ENCODE results near the gene CMTR1. TPM values are rescaled to one million over a fixed set of nuclear protein-coding genes. Genes with fewer than 3 reads are reported as not detected.
A peak's percentile ranks its signal among the peaks of the same experiment; 100 is the strongest.
"Not testable (repeated sequence)": the region's sequence is repeated elsewhere in the genome, so short reads cannot be mapped to it uniquely, and the experiment has no call there.

Gene CMTR1
- total and polyA plus RNA-seq, 2 of the 13 experiments (the other 11 are each of a cell fraction or from before 2014, with no cell fraction given): 19.7 to 55.2 TPM

DNA sequence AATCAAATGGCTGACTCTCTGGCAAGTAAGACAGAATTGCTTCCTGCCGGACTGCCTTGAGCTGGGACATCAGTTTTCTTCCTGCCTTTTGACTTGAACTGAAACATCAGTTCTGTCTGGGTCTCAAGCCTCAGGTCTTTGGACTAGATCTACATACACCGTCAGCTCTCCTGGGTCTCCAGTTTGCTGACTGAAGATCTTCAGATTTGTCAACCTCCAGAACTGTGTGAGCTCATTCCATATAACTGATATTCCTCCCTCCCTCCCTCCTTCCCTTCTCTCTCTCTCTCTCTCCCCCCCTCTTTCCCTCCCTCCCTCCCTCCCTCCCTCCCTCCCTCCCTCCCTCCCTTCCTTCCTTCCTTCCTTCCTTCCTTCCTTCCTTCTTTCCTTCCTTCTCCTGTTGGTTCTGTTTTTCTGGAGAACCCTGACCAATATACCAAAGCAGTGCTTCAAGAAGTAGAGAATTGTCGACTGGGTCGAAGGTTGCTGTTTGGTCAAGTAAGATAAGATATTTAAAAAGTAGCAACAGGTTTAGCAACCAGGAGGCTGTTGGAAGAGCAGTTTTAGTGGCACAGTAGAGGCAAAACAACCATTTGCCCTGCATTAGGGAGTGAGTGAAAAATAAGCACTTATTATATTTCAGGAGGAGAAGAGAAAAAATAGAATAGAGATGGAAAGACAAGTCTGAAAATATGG, 33.1 kb upstream of the CMTR1 start (continued):
- TF ChIP-seq, protein P1, sequence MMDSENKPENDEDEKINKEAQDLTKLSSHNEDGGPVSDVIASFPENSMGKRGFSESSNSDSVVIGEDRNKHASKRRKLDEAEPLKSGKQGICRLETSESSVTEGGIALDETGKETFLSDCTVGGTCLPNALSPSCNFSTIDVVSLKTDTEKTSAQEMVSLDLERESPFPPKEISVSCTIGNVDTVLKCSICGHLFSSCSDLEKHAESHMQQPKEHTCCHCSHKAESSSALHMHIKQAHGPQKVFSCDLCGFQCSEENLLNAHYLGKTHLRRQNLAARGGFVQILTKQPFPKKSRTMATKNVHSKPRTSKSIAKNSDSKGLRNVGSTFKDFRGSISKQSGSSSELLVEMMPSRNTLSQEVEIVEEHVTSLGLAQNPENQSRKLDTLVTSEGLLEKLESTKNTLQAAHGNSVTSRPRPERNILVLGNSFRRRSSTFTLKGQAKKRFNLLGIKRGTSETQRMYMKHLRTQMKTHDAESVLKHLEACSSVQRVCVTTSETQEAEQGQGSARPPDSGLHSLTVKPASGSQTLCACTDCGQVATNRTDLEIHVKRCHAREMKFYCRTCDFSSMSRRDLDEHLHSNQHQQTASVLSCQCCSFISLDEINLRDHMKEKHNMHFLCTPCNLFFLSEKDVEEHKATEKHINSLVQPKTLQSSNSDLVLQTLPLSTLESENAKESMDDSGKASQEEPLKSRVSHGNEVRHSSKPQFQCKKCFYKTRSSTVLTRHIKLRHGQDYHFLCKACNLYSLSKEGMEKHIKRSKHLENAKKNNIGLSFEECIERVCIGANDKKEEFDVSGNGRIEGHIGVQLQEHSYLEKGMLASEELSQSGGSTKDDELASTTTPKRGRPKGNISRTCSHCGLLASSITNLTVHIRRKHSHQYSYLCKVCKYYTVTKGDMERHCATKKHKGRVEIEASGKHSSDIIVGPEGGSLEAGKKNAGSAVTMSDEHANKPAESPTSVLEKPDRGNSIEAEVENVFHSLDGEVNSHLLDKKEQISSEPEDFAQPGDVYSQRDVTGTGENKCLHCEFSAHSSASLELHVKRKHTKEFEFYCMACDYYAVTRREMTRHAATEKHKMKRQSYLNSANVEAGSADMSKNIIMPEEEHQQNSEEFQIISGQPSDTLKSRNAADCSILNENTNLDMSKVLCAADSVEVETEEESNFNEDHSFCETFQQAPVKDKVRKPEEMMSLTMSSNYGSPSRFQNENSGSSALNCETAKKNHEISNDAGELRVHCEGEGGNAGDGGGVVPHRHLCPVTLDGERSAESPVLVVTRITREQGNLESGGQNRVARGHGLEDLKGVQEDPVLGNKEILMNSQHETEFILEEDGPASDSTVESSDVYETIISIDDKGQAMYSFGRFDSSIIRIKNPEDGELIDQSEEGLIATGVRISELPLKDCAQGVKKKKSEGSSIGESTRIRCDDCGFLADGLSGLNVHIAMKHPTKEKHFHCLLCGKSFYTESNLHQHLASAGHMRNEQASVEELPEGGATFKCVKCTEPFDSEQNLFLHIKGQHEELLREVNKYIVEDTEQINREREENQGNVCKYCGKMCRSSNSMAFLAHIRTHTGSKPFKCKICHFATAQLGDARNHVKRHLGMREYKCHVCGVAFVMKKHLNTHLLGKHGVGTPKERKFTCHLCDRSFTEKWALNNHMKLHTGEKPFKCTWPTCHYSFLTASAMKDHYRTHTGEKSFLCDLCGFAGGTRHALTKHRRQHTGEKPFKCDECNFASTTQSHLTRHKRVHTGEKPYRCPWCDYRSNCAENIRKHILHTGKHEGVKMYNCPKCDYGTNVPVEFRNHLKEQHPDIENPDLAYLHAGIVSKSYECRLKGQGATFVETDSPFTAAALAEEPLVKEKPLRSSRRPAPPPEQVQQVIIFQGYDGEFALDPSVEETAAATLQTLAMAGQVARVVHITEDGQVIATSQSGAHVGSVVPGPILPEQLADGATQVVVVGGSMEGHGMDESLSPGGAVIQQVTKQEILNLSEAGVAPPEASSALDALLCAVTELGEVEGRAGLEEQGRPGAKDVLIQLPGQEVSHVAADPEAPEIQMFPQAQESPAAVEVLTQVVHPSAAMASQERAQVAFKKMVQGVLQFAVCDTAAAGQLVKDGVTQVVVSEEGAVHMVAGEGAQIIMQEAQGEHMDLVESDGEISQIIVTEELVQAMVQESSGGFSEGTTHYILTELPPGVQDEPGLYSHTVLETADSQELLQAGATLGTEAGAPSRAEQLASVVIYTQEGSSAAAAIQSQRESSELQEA (CRISPR knock-in tag; IDR thresholded peaks at IDR 0.05; ENCODE audit: not compliant biosample characterization): no peak
- TF ChIP-seq SRSF9 (IDR thresholded peaks at IDR 0.05; ENCODE audit: borderline replicate concordance, insufficient read depth, low read depth, low read length, poor library complexity, severe bottlenecking) (no peak), PCBP2 (optimal IDR thresholded peaks at IDR 0.05; ENCODE audit: low read depth, low read length, poor library complexity, severe bottlenecking) (peak; percentile 58)

- H3K4me2 ChIP-seq (ENCODE audit: low read depth, low read length); CTCF ChIA-PET (ENCODE audit: low intra/inter-chr PET ratio, low total read pairs); H3K79me2 ChIP-seq (ENCODE audit: insufficient read depth, low read length); DNase-seq (ENCODE audit: low spot score); H3K27me3 ChIP-seq (ENCODE audit: control insufficient read depth in 1 of 2, insufficient read depth in 2 of 2, low read length in 2 of 2); H2AFZ ChIP-seq (ENCODE audit: low read length); ATAC-seq; H3K36me3 ChIP-seq (replicated peaks in 1 of 2; ENCODE audit: control insufficient read depth in 1 of 2, insufficient read depth in 2 of 2, low read length in 2 of 2); POLR2A ChIA-PET; H3K27ac ChIP-seq (ENCODE audit: extremely low read length, insufficient read depth, low read length); H3K4me3 ChIP-seq (replicated peaks in 1 of 3; ENCODE audit: insufficient read depth in 1 of 3, low read depth in 2 of 3, low read length in 3 of 3); FAIRE-seq; intact Hi-C loops (cut with micrococcal nuclease; ENCODE audit: unreplicated experiment); BruUV-seq (replicated peaks); in situ Hi-C loops (cut with HindIII; ENCODE audit: extremely low pct_ligation_motif_present, low pct_unique_long_range_greater_than_20kb); H3K9ac ChIP-seq (ENCODE audit: insufficient read depth, low read depth, low read length); H3K4me1 ChIP-seq (ENCODE audit: insufficient read depth, low read length); H3K9me3 ChIP-seq (ENCODE audit: low read length); H4K20me1 ChIP-seq (ENCODE audit: insufficient read depth, low read length): not testable (repeated sequence)
Observed at GRCh38 chr6:37401658-37402057, 31.4 kb upstream of the CMTR1 start.

Measured in HepG2 (cell line).